ENCODE results near the gene ITPR1.

- TF ChIP-seq POLR2A (IDR thresholded peaks at IDR 0.05; ENCODE audit: low read depth, low read length), result no peak
- TF ChIP-seq BHLHE40 (IDR thresholded peaks at IDR 0.05; ENCODE audit: low read depth, low read length), result no peak
- no peak for TF ChIP-seq CTCF (conservative IDR thresholded peaks at IDR 0.05; ENCODE audit: low read depth, low read length)
Observed at GRCh38 chr3:4637265-4637664, 144.1 kb downstream of the ITPR1 start.
